C4-2B (cell line): ENCODE results near the gene ZNF668.

Experiments
- CTCF ChIP-seq: fragments of 450-650 bp; conservative IDR thresholded peaks from 2 replicates; pipeline ENCODE4 v1.5.1; 2017; ENCODE audit warnings: mild to moderate bottlenecking
- ZFX ChIP-seq: fragments of 450-650 bp; IDR thresholded peaks from 2 replicates; pipeline ENCODE4 v1.6.1; 2017

DNA sequence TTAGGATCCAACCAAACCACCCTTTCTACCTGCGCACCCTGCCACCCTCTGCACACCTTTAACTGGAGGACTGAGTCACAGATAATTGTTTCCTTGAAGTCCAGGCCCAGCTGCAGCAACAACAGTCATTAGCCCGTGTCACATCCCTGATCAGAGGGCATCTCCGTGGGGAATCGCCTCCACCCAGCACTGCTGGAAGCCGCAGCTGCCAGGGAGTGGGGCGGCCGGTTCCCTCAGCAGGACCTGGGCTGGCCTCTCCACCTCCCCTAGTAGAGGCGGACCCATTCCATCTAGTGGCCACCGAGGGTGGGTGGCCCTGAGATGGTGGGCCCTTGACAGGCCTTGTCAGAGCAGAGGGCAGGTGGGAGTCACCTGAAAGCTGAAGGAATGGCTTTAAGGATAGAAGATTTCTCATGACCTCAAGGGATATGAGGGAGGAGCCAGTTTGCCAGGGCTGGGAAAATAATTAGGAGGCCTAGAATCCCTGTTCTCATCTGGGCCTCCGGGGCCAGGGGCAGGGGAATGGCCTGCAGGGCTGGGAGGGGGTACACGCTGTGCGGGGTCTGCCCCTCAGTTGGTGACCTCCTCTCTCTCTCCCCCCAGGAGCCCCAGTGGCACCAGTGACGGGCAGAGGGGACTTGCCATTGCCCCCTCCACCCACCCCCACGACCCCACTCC, 8.5 kb upstream of the ZNF668 start:
- no peak for TF ChIP-seq CTCF
- TF ChIP-seq ZFX, result no peak
